CD8-positive, alpha-beta memory T cell (primary cell): ENCODE results near the gene CHD1. TPM values are rescaled to one million over a fixed set of nuclear protein-coding genes. Genes with fewer than 3 reads are reported as not detected.

Source experiments
- CTCF ChIA-PET: fragments of 350-600 bp; sonication (Branson Sonifier 250); formaldehyde crosslinking; loops from one replicate; lab custom pipeline; 2021; ENCODE audit warnings: antibody characterized with exemption; lab: Charles Lee
- POLR2A ChIA-PET: fragments of 350-600 bp; sonication (Branson Sonifier 250); formaldehyde crosslinking; loops from one replicate; lab custom pipeline; 2021; ENCODE audit warnings: antibody characterized with exemption; lab: Charles Lee
- DNase-seq, 5 donors: peaks; one replicate each; pipeline versions ENCODE4 v3.0.0 to v3.0.0-alpha.2; 2020 to 2022; ENCODE audit warnings: mixed read lengths in 1 of 5
- H3K27ac ChIP-seq: one replicate; pipeline ENCODE4 v1.7.0; 2013; ENCODE audit warnings: low read depth, mild to moderate bottlenecking, low read length, moderate library complexity
- H3K27me3 ChIP-seq: 2 replicates; pipeline ENCODE4 v1.7.0; 2013; ENCODE audit warnings: low read length, mild to moderate bottlenecking; ENCODE audit not compliant: insufficient read depth, poor library complexity, severe bottlenecking
- H3K36me3 ChIP-seq: 2 replicates; pipeline ENCODE4 v1.7.0; 2013; ENCODE audit warnings: mild to moderate bottlenecking, low read length, moderate library complexity; ENCODE audit not compliant: insufficient read depth
- H3K4me1 ChIP-seq: 2 replicates; pipeline ENCODE4 v1.7.0; 2013; ENCODE audit warnings: mild to moderate bottlenecking, low read length, moderate library complexity; ENCODE audit not compliant: insufficient read depth
- H3K4me3 ChIP-seq: 2 replicates; pipeline ENCODE4 v1.7.0; 2013; ENCODE audit warnings: mild to moderate bottlenecking, low read length
- H3K9me3 ChIP-seq: 2 replicates; pipeline ENCODE4 v1.7.0; 2013; ENCODE audit warnings: mild to moderate bottlenecking, low read length
- H3K27ac Mint-ChIP-seq, 8 donors: one replicate each; pipeline ENCODE4 v1.8.0; 2020 to 2021; ENCODE audit warnings: mixed read lengths in 8 of 8, mild to moderate bottlenecking in 6 of 8, inconsistent platforms in 3 of 8, moderate library complexity in 3 of 8
- H3K27me3 Mint-ChIP-seq, 2 donors: one replicate each; pipeline ENCODE4 v1.8.0; 2020 to 2021; ENCODE audit warnings: mixed read lengths in 2 of 2, mild to moderate bottlenecking in 1 of 2, moderate library complexity in 1 of 2
- H3K36me3 Mint-ChIP-seq, 3 donors: one replicate each; pipeline ENCODE4 v1.8.0; 2020 to 2021; ENCODE audit warnings: mixed read lengths in 3 of 3, inconsistent platforms in 1 of 3, mild to moderate bottlenecking in 1 of 3
- H3K4me1 Mint-ChIP-seq, 3 donors: one replicate each; pipeline ENCODE4 v1.8.0; 2020 to 2021; ENCODE audit warnings: mixed read lengths in 3 of 3, inconsistent platforms in 1 of 3, mild to moderate bottlenecking in 1 of 3
- H3K4me3 Mint-ChIP-seq, 7 donors: one replicate each; pipeline ENCODE4 v1.8.0; 2020 to 2021; ENCODE audit warnings: mixed read lengths in 7 of 7, mild to moderate bottlenecking in 6 of 7, moderate library complexity in 4 of 7, inconsistent platforms in 2 of 7
- H3K9me3 Mint-ChIP-seq, 5 donors: one replicate each; pipeline ENCODE4 v1.8.0; 2020 to 2022; ENCODE audit warnings: mixed read lengths in 5 of 5, mild to moderate bottlenecking in 3 of 5, moderate library complexity in 2 of 5, inconsistent platforms in 1 of 5
- polyA plus RNA-seq: library from polyadenylated mRNA; unstranded; fragments of 300-500 nt; fragmentation: Illumina TruSeq; gene quantifications from one replicate; pipeline ENCODE4 v1.2.3, GENCODE V29; 2021
- total RNA-seq, 2 experiments: library from RNA; stranded (reverse); gene quantifications; one replicate each; pipeline ENCODE4 v1.2.3, GENCODE V29; 2021

The CHD1 gene
- total and polyA plus RNA-seq, 3 experiments from 2014 or later = 14.1 to 73.6 (median 70.8) TPM

DNA sequence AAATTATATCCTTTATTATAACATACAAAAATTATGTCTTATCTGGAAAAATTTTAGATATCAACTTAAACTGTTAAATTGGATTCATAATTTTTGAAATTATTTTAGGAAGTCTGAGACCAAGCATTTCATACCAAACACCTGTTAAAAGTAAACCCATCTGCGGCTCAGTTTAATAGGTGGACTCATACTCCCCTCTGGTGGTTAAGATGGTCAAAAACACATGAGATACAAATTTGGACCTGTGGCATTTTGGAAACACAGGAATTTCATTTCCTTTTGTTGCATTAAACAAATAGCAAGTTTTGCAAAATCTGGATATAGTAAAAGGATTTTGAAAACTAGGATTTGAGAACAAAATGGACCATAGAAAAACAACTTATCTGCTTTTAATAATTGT, 101.6 kb downstream of the CHD1 start:
- no peaks in the 10 kb centered on the region for H3K27me3 Mint-ChIP-seq
- Histone ChIP-seq H3K4me1 (no peaks in the 10 kb centered on the region), H3K36me3 (no peaks in the 10 kb centered on the region), H3K27ac (no peak overlapping the region), H3K27me3 (no peaks in the 10 kb centered on the region), H3K4me3 (no peak overlapping the region), H3K9me3 (no peaks in the 10 kb centered on the region)
- no peaks in the 10 kb centered on the region for H3K4me1 Mint-ChIP-seq
- DNase-seq = peak in 1 of 5 donors; percentile 14
- POLR2A ChIA-PET = no interaction called here
- H3K27ac Mint-ChIP-seq = no peak overlapping the region
- CTCF ChIA-PET = interaction anchor here (1.2 kb wide), 1 partner anchor 1596 kb away, joined by 3 read pairs; no protein-coding TSS in a partner anchor
- peaks cover 0 to 5% (median 1%) of the 10 kb centered on the region in 3 donors for H3K36me3 Mint-ChIP-seq
- no peak overlapping the region for H3K4me3 Mint-ChIP-seq
- H3K9me3 Mint-ChIP-seq = no peaks in the 10 kb centered on the region

DNA sequence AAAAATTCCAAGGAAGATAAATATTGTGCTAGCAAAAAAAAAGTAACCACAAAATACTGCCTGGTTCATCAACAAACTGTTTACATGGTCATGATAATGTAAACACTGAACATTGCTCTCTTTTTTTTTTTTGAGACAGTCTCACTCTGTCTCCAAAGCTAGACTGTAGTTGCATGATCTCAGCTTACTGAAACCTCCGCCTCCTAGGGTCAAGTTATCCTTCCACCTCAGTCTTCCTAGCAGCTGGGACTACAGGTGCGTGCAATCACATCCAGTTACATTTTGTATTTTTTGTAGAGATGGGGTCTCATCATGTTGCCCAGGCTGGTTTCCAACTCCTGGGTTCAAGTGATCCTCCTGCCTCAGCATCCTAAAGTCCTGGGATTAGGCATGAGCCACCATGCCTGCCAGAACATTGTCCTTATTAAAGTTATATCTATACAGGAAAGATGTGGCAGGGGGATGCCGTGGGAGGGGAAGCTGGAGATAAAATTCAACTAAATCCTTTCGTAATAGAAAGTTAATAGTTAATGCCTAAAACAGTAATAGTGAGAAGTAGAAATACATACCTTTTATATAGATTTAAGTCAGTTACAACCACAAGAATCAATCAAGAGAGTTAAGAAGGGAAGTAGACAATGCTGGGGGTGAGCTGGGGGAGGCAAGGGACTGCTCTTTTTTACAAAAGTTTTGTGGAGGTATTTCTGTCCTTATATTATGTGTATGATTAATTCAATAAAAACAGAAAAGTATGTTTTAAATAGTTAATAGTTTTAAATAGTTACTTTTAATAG, 103.0 kb downstream of the CHD1 start:
- H3K4me1 ChIP-seq = no peaks in the 10 kb centered on the region
- H3K27ac ChIP-seq = no peak overlapping the region
- no peaks in the 10 kb centered on the region for H3K36me3 ChIP-seq
- no peak overlapping the region for H3K4me3 ChIP-seq
- Mint-ChIP-seq H3K9me3 (peaks cover 0 to 6% (median 5%) of the 10 kb centered on the region in 5 donors), H3K36me3 (peaks cover 1 to 15% (median 1%) of the 10 kb centered on the region in 3 donors), H3K27me3 (no peaks in the 10 kb centered on the region), H3K4me3 (no peak overlapping the region), H3K4me1 (no peaks in the 10 kb centered on the region), H3K27ac (no peak overlapping the region)
- no peaks in the 10 kb centered on the region for H3K9me3 ChIP-seq
- POLR2A ChIA-PET = no interaction called here
- no peak for DNase-seq
- CTCF ChIA-PET = no interaction called here
- no peaks in the 10 kb centered on the region for H3K27me3 ChIP-seq

DNA sequence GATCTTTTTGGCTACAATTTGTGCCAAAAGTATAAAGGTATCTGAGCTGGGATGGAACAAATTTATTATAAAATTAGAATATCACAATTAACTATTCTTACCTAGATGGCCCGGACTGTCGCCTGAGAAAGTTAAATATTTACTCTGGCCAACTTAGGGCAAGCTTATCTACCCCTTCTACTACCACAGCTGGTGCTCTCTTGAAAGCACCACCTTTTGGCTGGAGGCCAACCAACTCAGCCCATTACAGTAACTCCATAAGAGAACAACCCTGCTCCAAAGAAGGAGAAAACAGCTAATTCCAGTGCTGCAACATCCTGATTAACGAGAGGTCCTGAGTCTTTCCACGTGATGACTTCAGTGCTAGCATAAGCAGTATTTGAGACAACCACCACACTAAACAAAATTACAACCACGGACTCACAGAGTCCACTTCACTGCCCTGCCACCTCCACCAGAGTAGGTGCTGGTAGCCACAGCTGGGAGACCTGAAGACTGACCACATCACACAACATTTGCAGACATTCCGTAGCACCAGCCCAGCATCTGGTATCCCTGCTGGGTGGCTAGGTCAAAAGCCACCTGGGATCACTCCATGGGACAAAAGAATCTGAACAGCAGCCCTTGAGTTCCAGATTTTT, 112.1 kb downstream of the CHD1 start:
- Mint-ChIP-seq H3K27me3 (peaks cover 0 to 6% of the 10 kb centered on the region in 2 donors), H3K4me3 (no peak overlapping the region), H3K4me1 (no peaks in the 10 kb centered on the region), H3K36me3 (peaks cover 3 to 22% (median 7%) of the 10 kb centered on the region in 3 donors), H3K27ac (no peak overlapping the region), H3K9me3 (peaks cover 0 to 9% (median 7%) of the 10 kb centered on the region in 5 donors)
- ChIA-PET CTCF (no interaction called here), POLR2A (no interaction called here)
- no peak overlapping the region for H3K27ac ChIP-seq
- no peaks in the 10 kb centered on the region for H3K9me3 ChIP-seq
- no peaks in the 10 kb centered on the region for H3K4me1 ChIP-seq
- no peak overlapping the region for H3K4me3 ChIP-seq
- no peaks in the 10 kb centered on the region for H3K27me3 ChIP-seq
- H3K36me3 ChIP-seq = no peaks in the 10 kb centered on the region
- no peak for DNase-seq

DNA sequence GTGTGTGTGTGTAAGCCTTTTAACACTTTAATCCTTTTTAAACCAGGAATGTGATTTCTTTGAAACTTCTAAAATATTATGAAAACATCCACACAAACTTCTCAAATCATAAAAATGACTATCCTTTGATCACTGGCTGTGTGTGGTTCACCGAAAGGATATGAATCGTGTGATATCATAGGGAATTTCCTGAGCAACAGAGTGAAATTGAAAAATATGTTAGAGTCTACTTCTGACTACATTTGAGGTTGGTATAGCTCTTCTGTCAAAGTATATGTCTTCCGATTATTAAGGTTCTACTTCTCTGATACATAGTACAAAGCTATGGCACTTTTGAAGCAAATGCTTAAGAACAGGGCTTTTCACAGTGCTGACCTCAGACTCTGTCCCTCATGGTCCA, 115.1 kb downstream of the CHD1 start:
- H3K4me1 Mint-ChIP-seq = no peaks in the 10 kb centered on the region
- CTCF ChIA-PET = no interaction called here
- Histone ChIP-seq H3K4me1 (no peaks in the 10 kb centered on the region), H3K36me3 (no peaks in the 10 kb centered on the region), H3K4me3 (no peak overlapping the region), H3K27ac (no peak overlapping the region), H3K27me3 (no peaks in the 10 kb centered on the region), H3K9me3 (no peaks in the 10 kb centered on the region)
- H3K27me3 Mint-ChIP-seq = peaks cover 0 to 6% of the 10 kb centered on the region in 2 donors
- H3K9me3 Mint-ChIP-seq = peaks cover 0 to 3% (median 0%) of the 10 kb centered on the region in 5 donors
- POLR2A ChIA-PET = no interaction called here
- no peak overlapping the region for H3K27ac Mint-ChIP-seq
- no peak for DNase-seq
- no peak overlapping the region for H3K4me3 Mint-ChIP-seq
- peaks cover 0 to 10% (median 2%) of the 10 kb centered on the region in 3 donors for H3K36me3 Mint-ChIP-seq

DNA sequence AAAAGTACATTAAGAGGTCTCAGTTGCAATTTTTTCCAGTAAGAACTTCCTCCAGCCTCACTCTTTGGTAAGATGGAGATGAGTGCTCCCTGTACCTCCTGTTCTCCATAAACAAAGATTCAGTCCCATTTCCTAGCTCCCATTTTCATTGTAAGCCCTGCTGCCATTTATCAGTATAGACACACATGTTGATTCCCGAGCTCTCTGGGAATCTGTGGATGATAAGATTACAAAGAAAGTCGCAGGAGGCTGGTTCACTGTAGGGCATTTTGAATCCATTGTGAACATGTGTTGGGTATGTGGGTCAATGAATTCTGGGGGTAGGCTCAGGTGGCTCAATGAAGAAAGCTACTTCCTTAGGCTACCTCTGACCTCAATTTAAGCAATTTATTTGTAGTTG, 118.6 kb downstream of the CHD1 start:
- H3K4me3 ChIP-seq = no peak overlapping the region
- no peak overlapping the region for H3K4me3 Mint-ChIP-seq
- ChIA-PET POLR2A (no interaction called here), CTCF (interaction anchor here (0.7 kb wide), 2 partner anchors 14 to 42 kb away, joined by 3 read pairs; no protein-coding TSS in a partner anchor)
- no peaks in the 10 kb centered on the region for H3K36me3 ChIP-seq
- H3K4me1 Mint-ChIP-seq = no peaks in the 10 kb centered on the region
- H3K27me3 Mint-ChIP-seq = peaks cover 0 to 5% of the 10 kb centered on the region in 2 donors
- peaks cover 4% of the 10 kb centered on the region for H3K9me3 ChIP-seq
- peaks cover 22 to 33% (median 30%) of the 10 kb centered on the region in 5 donors for H3K9me3 Mint-ChIP-seq
- H3K4me1 ChIP-seq = no peaks in the 10 kb centered on the region
- DNase-seq = no peak
- no peak overlapping the region for H3K27ac ChIP-seq
- no peaks in the 10 kb centered on the region for H3K27me3 ChIP-seq
- H3K27ac Mint-ChIP-seq = no peak overlapping the region
- H3K36me3 Mint-ChIP-seq = peaks cover 5 to 36% (median 11%) of the 10 kb centered on the region in 3 donors

DNA sequence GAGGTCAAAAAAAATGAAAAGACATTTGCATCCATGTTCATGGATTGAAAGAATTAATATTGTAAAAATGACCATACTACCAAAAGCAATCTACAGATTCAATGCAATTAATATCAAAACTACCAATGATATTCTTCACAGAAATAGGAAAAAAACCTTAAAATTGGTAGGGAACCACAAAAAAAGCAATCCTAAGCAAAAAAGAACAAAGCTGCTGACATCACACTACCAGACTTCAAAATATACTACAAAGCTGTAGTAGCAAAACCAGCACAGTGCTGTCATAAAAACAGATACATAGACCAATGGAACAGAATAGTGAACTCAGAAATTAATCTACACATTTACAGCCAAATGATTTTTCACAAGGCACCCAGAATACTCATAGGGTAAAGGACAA, 121.0 kb downstream of the CHD1 start:
- H3K27ac Mint-ChIP-seq = no peak overlapping the region

DNA sequence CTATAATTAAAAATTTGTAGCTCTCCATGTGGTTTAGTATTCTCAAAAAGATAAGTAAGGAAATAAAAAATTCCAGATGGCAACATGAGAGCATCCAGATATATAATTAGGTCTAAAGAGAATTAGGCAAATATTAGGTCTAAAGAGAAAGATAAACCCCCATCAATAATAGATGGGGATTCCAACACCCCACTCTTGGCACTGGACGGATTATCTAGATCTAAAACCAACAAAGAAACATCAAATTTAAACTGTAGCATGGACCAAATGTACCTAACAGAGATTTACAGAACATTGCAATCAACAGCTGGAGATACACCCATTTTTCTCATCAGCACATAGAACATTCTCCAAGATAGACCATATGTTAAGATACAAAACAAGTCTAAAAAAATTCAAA, 123.7 kb downstream of the CHD1 start:
- ChIA-PET POLR2A (no interaction called here), CTCF (no interaction called here)
- Histone ChIP-seq H3K36me3 (no peaks in the 10 kb centered on the region), H3K4me1 (no peaks in the 10 kb centered on the region), H3K27me3 (no peaks in the 10 kb centered on the region), H3K27ac (no peak overlapping the region), H3K4me3 (no peak overlapping the region), H3K9me3 (peaks cover 4% of the 10 kb centered on the region)
- H3K4me3 Mint-ChIP-seq = no peak overlapping the region
- H3K27ac Mint-ChIP-seq = no peak overlapping the region
- peaks cover 29 to 36% (median 31%) of the 10 kb centered on the region in 5 donors for H3K9me3 Mint-ChIP-seq
- peaks cover 3 to 43% (median 12%) of the 10 kb centered on the region in 3 donors for H3K36me3 Mint-ChIP-seq
- peaks cover 0 to 3% of the 10 kb centered on the region in 2 donors for H3K27me3 Mint-ChIP-seq
- no peak for DNase-seq
- H3K4me1 Mint-ChIP-seq = no peaks in the 10 kb centered on the region

More for the DNA sequence above, 121.0 kb downstream of the CHD1 start:
- no peaks in the 10 kb centered on the region for H3K4me1 Mint-ChIP-seq
- CTCF ChIA-PET = no interaction called here
- Histone ChIP-seq H3K27me3 (no peaks in the 10 kb centered on the region), H3K27ac (no peak overlapping the region), H3K4me1 (no peaks in the 10 kb centered on the region), H3K36me3 (no peaks in the 10 kb centered on the region), H3K9me3 (peaks cover 4% of the 10 kb centered on the region), H3K4me3 (no peak overlapping the region)
- POLR2A ChIA-PET = no interaction called here
- peaks cover 0 to 3% of the 10 kb centered on the region in 2 donors for H3K27me3 Mint-ChIP-seq
- peaks cover 29 to 36% (median 31%) of the 10 kb centered on the region in 5 donors for H3K9me3 Mint-ChIP-seq
- peaks cover 5 to 43% (median 12%) of the 10 kb centered on the region in 3 donors for H3K36me3 Mint-ChIP-seq
- H3K4me3 Mint-ChIP-seq = no peak overlapping the region
- no peak for DNase-seq

DNA sequence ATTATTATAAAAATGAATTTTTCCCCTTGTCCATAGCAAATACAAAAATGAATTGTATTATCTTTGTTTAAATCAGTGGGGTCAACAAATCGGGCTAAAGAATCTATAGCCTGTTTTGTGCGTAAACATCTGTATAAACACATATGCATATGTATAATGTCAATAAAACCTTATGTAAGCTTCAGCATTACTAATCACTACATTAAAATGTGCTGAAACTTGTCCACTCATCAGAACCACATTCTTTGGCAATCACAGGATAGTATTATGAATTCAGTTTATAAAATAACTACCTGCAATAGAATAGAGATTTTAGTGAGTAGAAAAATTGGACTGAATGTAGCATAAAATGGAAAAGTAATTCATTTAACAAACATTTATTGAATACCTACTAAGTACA, 124.7 kb downstream of the CHD1 start:
- POLR2A ChIA-PET = no interaction called here
- CTCF ChIA-PET = no interaction called here
- H3K27ac Mint-ChIP-seq = no peak overlapping the region

More for the DNA sequence above, 124.7 kb downstream of the CHD1 start:
- Mint-ChIP-seq H3K9me3 (peaks cover 29 to 36% (median 31%) of the 10 kb centered on the region in 5 donors), H3K36me3 (peaks cover 3 to 43% (median 12%) of the 10 kb centered on the region in 3 donors), H3K4me3 (no peak overlapping the region), H3K27me3 (peaks cover 0 to 3% of the 10 kb centered on the region in 2 donors), H3K4me1 (no peaks in the 10 kb centered on the region)
- no peak for DNase-seq
- Histone ChIP-seq H3K27ac (no peak overlapping the region), H3K4me3 (no peak overlapping the region), H3K4me1 (no peaks in the 10 kb centered on the region), H3K27me3 (no peaks in the 10 kb centered on the region), H3K9me3 (peaks cover 4% of the 10 kb centered on the region), H3K36me3 (no peaks in the 10 kb centered on the region)
